Stimulated activated CD8-positive, alpha-beta memory T cell treated with anti-CD3 and anti-CD28 coated beads, Interleukin-15, amount 100 ng/mL, for 24 hours (primary cell): ENCODE data around the gene ZEB2.

Experiments
- DNase-seq: peaks from one replicate; pipeline ENCODE4 v3.0.0-alpha.2; 2020; ENCODE audit warnings: low read depth

ZEB2 gene

DNA sequence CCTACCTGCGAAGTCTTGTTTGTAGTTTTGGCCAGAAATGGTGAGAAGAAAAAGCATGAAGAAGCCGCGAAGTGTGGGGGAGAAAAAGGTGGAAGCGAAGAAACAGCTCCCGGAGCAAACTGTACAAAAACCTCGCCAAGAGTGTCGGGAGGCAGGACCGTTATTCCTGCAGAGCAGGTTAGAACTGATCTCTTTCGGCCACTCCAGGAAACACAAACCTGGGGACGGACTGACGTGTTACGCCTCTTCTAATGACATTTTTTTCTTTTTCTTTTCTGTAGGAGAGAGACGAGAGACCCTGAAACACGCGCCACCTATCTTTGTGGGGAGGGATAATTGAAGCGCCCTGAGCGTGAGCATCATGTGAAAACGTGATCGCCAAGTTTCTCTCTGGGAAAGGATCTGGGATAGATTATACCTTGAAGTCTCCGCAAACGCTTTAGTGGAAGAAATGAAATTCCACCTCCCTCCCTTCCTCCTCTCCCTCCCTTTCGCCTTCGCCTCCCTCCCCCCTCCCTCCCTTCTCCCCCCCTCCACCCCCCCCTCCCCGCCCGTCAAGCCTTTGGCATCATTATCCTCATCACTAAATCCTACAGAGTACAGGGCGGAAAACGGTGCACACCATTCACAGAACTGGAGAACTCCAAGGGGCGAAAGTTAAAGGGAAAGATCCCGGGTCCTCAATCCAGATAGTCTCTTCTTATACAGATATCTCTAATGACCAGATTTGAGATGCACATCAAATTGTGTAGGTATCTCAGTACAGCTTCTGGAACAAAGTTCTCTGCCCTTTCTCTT, at the start of gene ZEB2:
TSS of gene ZEB2 (minus strand) at position 186 of the 798 bp plus-strand sequence. CDS start 2,769 bp downstream, outside the sequence.
- no peak for DNase-seq

DNA sequence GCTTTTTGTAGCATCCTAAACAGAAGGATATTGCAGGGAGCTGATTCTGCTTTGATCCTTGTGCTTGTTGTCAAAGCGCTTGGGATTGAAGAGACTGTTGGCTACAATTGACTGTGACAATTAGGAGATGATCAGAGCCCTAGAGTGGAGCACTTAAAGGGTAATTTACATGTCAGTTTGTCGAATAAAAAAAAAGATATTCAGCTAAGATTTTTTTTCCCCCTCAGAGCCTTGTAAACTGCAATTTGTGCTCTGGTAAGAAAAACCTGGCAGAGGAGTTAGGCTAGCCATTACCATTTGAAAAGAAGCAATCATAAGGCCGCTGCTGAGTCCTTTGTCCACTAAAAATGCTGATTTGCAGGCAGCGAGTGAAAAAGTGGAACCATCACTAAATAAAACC, 47.8 kb upstream of the ZEB2 start:
- DNase-seq, result no peak

DNA sequence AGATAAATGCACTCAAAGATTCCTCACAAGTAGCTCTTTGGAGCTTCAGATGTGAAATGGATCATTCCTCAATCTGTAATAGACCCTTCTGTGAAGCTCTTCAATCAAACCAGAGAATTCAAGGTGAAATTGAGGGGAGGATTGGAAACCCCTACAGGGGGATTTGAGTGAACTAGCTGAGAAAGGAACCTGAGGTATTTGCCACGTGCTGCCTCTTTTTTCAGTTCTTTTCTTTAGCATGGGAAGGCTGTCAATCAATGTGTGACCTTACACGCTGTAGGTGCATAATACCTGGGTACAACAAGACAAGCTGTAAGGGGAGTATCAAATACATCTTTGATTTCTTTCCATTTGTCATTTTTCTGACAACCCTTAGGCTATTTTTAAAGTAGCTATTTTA, 46.5 kb upstream of the ZEB2 start:
- no peak for DNase-seq

- DNase-seq, result no peak
Measured at GRCh38 chr2:144560251-144560650, 40.3 kb upstream of the ZEB2 start.

DNA sequence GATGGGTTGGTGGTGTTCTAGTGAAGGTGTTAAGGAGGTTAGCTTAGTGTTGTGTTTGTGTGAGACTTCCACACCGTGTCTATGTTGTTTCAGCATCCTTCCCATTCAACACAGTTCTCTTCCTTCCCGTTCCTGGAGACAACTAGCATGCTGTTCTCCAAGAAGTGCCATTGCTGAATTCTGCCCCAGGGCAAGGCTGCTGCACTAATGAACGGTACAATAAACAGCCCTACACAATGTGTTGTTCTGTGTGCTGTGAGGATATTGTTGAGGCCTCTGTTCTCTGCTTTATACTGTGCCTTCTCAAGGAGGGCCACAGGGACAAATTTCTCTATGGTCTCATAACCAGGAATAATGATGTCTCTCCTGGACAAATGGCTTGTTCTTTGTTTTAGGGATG, 39.8 kb upstream of the ZEB2 start:
- DNase-seq, result no peak

GRCh38 chr2:144559242-144559641, 39.3 kb upstream of the ZEB2 start:
- DNase-seq, result no peak

GRCh38 chr2:144554492-144555210, 34.7 kb upstream of the ZEB2 start:
- DNase-seq, result no peak

GRCh38 chr2:144553379-144553778, 33.5 kb upstream of the ZEB2 start:
- no peak for DNase-seq

DNA sequence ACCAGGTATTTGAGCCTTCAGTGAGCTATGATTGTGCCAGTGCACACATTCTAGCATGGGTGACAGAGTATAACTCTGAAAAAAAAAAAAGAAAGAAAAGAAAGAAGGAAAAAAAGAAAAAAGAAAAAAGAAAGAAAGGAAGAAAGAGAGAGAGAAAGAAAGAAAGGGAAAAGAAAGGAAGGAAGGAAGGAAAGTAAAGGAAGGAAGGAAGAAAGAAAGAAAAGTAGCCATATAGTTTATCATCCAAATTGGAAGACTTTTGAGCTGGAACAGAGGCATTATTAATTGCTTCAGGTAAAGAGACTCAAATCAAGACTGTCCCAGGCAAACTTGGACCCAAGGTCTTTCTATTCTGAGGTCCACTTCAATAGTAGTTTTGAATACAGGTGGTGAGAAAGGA, 32.9 kb upstream of the ZEB2 start:
- DNase-seq, result no peak

GRCh38 chr2:144550911-144551310, 31.0 kb upstream of the ZEB2 start:
- no peak for DNase-seq

DNA sequence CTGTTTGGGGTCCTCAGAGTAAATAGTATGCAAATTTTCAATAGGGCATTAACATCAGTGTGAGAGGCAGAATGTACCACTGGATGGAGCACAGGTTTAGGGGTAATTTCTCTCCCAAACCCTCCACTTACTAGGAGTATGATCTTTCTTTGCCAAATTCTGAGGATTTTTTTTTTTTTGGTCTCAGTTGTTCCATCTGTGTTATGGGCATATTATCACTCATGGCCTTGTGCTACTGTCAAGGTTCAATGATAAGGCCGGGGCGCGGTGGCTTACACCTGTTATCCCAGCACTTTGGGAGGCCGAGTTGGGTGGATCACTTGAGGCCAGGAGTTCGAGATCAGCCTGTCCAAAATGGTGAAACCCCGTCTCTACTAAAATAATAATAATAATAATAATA, 30.2 kb upstream of the ZEB2 start:
- no peak for DNase-seq

DNA sequence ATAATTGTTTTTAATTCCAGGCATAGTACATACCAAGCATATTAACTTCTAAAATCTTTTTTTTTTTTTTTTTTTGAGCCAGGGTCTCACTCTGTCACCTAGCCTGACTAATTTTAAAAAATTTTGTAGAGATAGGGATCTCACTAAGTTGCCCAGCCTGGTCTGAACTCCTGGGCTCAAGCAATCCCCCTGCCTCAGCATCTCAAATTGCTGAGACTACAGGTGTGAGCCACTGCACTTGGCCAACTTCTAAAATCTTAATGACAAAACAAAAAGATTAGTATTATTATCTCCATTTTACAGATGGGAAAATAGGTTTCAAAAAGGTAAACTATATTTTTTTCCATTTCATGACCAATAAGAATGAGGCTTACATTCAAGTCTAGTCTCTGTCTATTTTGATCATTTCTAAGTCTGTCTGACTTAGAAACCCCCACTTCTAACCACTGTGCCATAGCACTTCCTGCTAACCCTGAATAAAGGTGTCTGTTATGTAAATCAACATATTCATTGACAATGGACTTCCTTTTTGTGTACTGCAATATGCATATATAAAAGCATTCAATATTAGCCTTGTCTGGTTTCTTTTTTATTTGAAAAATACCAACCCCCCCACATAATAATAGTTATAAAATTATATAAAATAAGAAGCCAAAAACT, 28.7 kb upstream of the ZEB2 start:
- DNase-seq, result no peak

- DNase-seq, result no peak
Measured at GRCh38 chr2:144548088-144548487, 28.2 kb upstream of the ZEB2 start.

DNA sequence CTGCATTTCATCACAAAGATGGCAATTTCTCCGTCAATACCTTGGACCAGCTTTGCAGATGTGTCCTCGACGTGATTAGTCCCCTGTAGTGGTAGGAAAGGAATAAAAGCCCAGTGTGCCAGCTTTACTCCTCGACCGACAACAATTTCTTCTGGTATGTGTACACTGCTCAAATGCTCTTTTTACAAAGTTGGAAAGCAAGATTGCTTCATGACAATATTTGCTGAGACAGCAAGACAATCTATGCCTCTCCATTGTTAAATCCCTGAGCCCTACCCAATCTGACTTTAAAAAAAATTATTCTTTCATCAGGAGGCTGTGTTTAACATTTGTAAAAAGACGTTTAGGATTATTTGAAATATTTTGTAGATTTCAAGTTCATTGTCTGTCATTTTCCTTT, 27.6 kb upstream of the ZEB2 start:
- DNase-seq, result no peak

DNA sequence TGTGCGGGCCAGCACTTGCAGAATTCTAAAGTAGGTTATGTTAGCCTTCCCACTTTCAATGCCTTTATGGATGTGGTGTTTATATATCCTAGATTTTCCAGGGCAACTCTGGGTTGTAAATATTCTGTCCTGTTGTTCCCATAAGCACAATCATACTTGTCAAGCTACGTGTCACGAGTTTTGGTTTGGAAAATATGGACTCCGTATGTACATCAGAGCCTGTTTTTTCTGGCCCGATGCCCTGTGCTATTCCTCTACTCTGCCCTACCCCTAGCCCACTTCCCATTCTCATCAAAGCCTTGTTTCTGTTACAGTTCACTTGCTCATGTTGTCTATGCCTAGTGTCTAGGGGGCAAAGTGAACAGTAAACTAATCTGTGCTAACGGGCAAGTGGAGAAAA, 27.0 kb upstream of the ZEB2 start:
- no peak for DNase-seq

GRCh38 chr2:144545787-144546186, 25.9 kb upstream of the ZEB2 start:
- no peak for DNase-seq

GRCh38 chr2:144544053-144544452, 24.1 kb upstream of the ZEB2 start:
- DNase-seq, result no peak

GRCh38 chr2:144541396-144541795, 21.5 kb upstream of the ZEB2 start:
- no peak for DNase-seq

GRCh38 chr2:144539289-144539782, 19.4 kb upstream of the ZEB2 start:
- no peak for DNase-seq

DNA sequence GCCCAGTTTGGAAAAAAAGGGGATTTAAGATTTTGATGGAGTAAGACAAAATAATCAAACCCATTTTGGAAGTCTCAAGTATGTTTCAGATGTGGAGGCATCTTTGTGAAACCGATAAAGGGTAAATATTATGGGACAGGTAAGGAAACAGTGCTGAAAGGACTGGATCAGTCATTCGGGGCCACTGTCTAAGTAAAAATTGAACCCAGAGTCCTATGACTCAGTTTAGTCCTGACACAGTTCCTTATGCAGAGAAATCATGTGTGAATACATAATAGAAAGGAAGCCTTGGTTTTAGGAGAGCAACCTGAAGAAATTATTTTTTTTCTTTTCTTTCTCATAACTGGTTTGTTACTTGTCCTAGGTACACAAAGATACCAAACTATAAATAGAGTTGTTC, 15.4 kb upstream of the ZEB2 start:
- no peak for DNase-seq

DNA sequence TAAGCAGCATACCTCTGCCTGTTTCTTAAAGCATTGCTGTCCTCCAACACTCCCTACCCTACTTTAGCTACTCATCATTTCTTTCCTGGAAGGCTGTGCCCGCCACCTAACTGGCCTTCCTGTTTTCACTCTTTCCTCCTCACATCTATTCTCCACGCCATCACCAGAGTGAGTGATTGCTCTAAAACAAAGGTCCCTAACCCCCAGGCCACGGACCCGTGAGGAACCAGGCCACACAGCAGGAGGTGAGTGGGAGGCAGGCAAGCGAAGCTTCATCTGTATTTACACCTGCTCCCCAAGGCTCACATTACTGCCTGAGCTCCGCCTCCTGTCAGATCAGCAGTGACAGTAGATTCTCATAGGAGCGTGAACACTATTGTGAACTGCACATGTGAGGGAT, 13.3 kb upstream of the ZEB2 start:
- DNase-seq, result no peak

DNA sequence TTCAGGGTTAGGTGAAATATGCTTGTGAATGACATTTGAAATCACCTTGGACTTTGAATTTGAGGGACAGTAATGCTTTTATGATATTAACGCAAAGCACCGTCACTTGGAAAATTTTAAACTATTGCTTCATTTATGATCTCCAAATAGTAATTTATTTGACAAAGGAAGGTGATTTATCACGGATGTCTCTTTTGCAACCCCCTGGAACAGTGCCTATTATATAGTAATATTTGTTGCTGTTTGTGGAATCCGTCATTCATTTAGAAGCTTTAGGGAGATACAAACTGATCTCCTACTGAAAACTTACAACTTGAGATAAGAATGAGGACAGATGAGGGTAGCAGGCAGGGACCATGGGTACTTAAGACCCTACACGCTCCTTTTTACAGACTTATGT, 10.7 kb upstream of the ZEB2 start:
- no peak for DNase-seq

- DNase-seq, result no peak
Measured at GRCh38 chr2:144529841-144530240, 9.9 kb upstream of the ZEB2 start.
